Mammary epithelial cell (primary cell): ENCODE results near the gene HS3ST2.

Experiments used
- CTCF ChIP-seq, 2 donors: IDR thresholded peaks in 1 of 2; conservative IDR thresholded peaks in 1 of 2; 2 replicates each; pipeline ENCODE4 v1.5.1; 2011 to 2012; ENCODE audit warnings: inconsistent platforms in 2 of 2, low read length in 2 of 2, mild to moderate bottlenecking in 2 of 2, control low read depth in 1 of 2, low read depth in 1 of 2; ENCODE audit not compliant: insufficient read depth in 1 of 2; ENCODE audit errors: extremely low read depth in 1 of 2
- EZH2 ChIP-seq: IDR thresholded peaks from 2 replicates; pipeline ENCODE4 v1.6.1; 2012; ENCODE audit warnings: low read length, inconsistent platforms, borderline replicate concordance

DNA sequence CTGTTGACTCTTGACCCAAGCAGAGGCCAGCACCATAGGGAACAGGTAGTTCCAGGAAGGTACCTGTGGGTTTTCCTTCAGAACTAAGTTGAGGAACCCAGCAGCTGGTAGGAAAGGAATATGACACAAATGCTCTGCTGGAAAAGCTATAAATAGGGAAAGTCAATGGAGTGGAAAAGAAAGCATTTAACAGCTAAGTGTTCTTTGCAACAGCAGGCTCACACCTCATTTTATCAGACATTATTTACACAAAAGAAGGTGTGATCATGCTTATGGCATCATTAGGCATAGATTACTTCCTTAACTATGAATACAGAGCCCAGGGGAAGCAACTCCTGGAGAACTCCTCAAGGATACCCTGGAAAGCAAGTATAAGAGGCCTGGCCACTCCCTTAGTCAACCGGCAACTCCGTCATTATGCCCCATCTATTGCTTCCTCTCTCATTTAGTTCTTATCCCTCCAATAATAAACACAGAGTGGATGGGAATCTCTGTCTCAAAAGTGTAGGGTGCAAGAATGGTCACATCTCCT is 128.1 kb downstream of the HS3ST2 start:
- TF ChIP-seq CTCF (conservative IDR thresholded peaks at IDR 0.05 in 1 of 2, IDR thresholded peaks at IDR 0.05 in 1 of 2; ENCODE audit: extremely low read depth in 1 of 2, insufficient read depth in 1 of 2, low read depth in 1 of 2, low read length in 2 of 2) (no peak), EZH2 (no peak)
